T-helper 2 cell treated with Interferon-gamma antibody and Interleukin-4, amounts not matched to agents 5 μg/mL and 100 μg/mL, for 36 hours (primary cell): ENCODE measurements around the gene EPB41L4A.
"Not testable (repeated sequence)": the region's sequence is repeated elsewhere in the genome, so short reads cannot be mapped to it uniquely, and the experiment has no call there.

Experiments
- DNase-seq: peaks from one replicate; pipeline ENCODE4 v3.0.0; 2021; ENCODE audit warnings: low spot score
- H3K27ac Mint-ChIP-seq: one replicate; pipeline ENCODE4 v1.8.0; 2021; ENCODE audit warnings: mild to moderate bottlenecking, mixed read lengths
- H3K27me3 Mint-ChIP-seq: one replicate; pipeline ENCODE4 v1.8.0; 2021; ENCODE audit warnings: low read depth, mixed read lengths
- H3K36me3 Mint-ChIP-seq: one replicate; pipeline ENCODE4 v1.8.0; 2021; ENCODE audit warnings: low read depth, mixed read lengths
- H3K4me1 Mint-ChIP-seq: one replicate; pipeline ENCODE4 v1.8.0; 2021; ENCODE audit warnings: low read depth, mixed read lengths
- H3K4me3 Mint-ChIP-seq: one replicate; pipeline ENCODE4 v1.8.0; 2022; ENCODE audit warnings: mild to moderate bottlenecking, moderate library complexity, mixed read lengths
- H3K9me3 Mint-ChIP-seq: one replicate; pipeline ENCODE4 v1.8.0; 2021; ENCODE audit warnings: mixed read lengths

EPB41L4A gene

GRCh38 chr5:112227911-112228631, 191.0 kb downstream of the EPB41L4A start:
- DNase-seq, result no peak

GRCh38 chr5:112226215-112226614, 192.9 kb downstream of the EPB41L4A start:
- H3K27ac Mint-ChIP-seq, result no peak overlapping the region
- no peaks in the 10 kb centered on the region for H3K4me1 Mint-ChIP-seq
- no peaks in the 10 kb centered on the region for H3K36me3 Mint-ChIP-seq
- H3K4me3 Mint-ChIP-seq, result no peak overlapping the region
- H3K9me3 Mint-ChIP-seq, result no peaks in the 10 kb centered on the region
- DNase-seq, result no peak
- H3K27me3 Mint-ChIP-seq, result no peaks in the 10 kb centered on the region

More at GRCh38 chr5:112227911-112228631, 191.0 kb downstream of the EPB41L4A start:
- no peaks in the 10 kb centered on the region for H3K9me3 Mint-ChIP-seq
- H3K27me3 Mint-ChIP-seq, result no peaks in the 10 kb centered on the region
- H3K4me3 Mint-ChIP-seq, result no peak overlapping the region
- no peaks in the 10 kb centered on the region for H3K36me3 Mint-ChIP-seq
- H3K4me1 Mint-ChIP-seq, result no peaks in the 10 kb centered on the region
- no peak overlapping the region for H3K27ac Mint-ChIP-seq

DNA sequence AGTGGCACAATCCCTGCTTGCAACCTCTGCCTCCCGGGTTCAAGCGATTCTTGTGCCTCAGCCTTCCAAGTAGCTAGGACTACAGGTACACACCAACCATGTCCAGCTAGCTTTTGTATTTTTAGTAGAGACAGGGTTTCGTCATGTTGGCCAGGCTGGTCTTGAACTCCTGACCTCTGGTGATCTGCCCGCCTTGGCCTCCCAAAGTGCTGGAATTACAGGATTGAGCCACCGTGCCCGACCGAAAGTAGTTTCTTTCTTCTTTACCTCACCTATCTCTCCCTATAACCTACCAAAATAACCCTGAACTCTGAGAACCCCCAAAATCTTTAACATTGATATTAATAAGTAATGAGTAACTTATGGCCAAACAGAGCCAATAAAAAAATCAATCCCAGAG, 196.1 kb downstream of the EPB41L4A start:
- not testable (repeated sequence) for H3K27ac Mint-ChIP-seq, H3K9me3 Mint-ChIP-seq, H3K4me1 Mint-ChIP-seq, H3K4me3 Mint-ChIP-seq, H3K36me3 Mint-ChIP-seq, H3K27me3 Mint-ChIP-seq, DNase-seq

GRCh38 chr5:112221128-112221527, 197.9 kb downstream of the EPB41L4A start:
- Mint-ChIP-seq H3K4me1 (no peaks in the 10 kb centered on the region), H3K36me3 (no peaks in the 10 kb centered on the region), H3K9me3 (no peaks in the 10 kb centered on the region), H3K27ac (no peak overlapping the region), H3K27me3 (peaks cover 3% of the 10 kb centered on the region), H3K4me3 (no peak overlapping the region)
- no peak for DNase-seq

DNA sequence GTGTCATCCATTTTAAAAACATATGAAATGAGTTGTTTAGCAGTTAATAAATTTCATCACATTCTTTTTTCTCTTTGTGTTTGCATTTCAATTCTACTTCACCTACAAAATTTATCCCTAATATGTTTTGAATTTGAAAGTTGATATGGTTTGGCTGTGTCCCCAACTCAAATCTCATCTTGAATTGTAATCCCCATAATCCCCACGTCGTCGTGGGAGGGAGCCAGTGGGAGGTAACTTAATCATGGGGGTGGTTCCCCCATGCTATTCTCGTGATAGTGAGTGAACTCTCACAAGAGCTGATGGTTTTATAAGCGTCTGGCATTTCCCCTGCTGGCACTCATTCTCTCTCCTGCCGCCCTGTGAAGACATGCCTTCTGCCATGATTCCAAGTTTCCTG, 200.1 kb downstream of the EPB41L4A start:
- no peak overlapping the region for H3K4me3 Mint-ChIP-seq
- H3K36me3 Mint-ChIP-seq, result no peaks in the 10 kb centered on the region

GRCh38 chr5:112217843-112218579, 201.1 kb downstream of the EPB41L4A start:
- no peaks in the 10 kb centered on the region for H3K9me3 Mint-ChIP-seq

More for the DNA sequence above, 200.1 kb downstream of the EPB41L4A start:
- no peak for DNase-seq
- H3K27ac Mint-ChIP-seq, result no peak overlapping the region
- H3K4me1 Mint-ChIP-seq, result no peaks in the 10 kb centered on the region
- H3K9me3 Mint-ChIP-seq, result no peaks in the 10 kb centered on the region
- peaks cover 3% of the 10 kb centered on the region for H3K27me3 Mint-ChIP-seq

GRCh38 chr5:112216140-112216539, 202.9 kb downstream of the EPB41L4A start:
- Mint-ChIP-seq H3K36me3 (no peaks in the 10 kb centered on the region), H3K9me3 (no peaks in the 10 kb centered on the region), H3K27me3 (peaks cover 3% of the 10 kb centered on the region), H3K27ac (no peak overlapping the region), H3K4me3 (no peak overlapping the region), H3K4me1 (no peaks in the 10 kb centered on the region)
- no peak for DNase-seq

More at GRCh38 chr5:112217843-112218579, 201.1 kb downstream of the EPB41L4A start:
- no peaks in the 10 kb centered on the region for H3K4me1 Mint-ChIP-seq
- no peaks in the 10 kb centered on the region for H3K36me3 Mint-ChIP-seq
- DNase-seq, result no peak
- no peak overlapping the region for H3K4me3 Mint-ChIP-seq
- H3K27ac Mint-ChIP-seq, result no peak overlapping the region
- peaks cover 3% of the 10 kb centered on the region for H3K27me3 Mint-ChIP-seq

DNA sequence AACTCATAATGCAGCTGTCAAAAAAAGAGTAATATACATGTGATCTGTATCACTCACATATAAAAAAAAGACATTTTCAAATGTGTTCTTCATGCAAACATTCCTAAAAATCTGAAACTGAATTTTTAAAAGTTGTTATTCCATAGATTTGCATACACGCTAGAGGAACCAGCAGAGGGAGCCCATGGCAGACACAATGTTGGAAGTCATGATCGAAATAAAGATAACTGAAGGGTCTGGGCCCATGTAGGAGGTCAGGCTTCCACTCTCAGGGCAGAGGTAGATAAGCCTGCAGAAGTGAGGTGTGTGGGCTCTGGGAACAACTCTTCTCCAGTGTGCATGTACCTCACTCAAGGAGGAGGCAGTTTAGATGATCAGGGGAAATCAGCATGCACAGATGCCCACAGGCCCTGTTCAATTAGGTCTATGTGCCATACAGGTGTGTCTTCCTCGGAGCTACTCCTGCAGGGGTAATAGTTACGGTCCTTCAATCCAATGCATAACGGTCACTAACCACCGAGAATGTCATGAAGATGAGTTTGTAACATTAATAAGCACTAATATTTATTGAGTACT, 208.6 kb downstream of the EPB41L4A start:
- no peaks in the 10 kb centered on the region for H3K4me1 Mint-ChIP-seq
- no peak for DNase-seq
- no peaks in the 10 kb centered on the region for H3K9me3 Mint-ChIP-seq
- no peak overlapping the region for H3K27ac Mint-ChIP-seq
- no peak overlapping the region for H3K4me3 Mint-ChIP-seq
- H3K36me3 Mint-ChIP-seq, result no peaks in the 10 kb centered on the region
- peaks cover 12% of the 10 kb centered on the region for H3K27me3 Mint-ChIP-seq

DNA sequence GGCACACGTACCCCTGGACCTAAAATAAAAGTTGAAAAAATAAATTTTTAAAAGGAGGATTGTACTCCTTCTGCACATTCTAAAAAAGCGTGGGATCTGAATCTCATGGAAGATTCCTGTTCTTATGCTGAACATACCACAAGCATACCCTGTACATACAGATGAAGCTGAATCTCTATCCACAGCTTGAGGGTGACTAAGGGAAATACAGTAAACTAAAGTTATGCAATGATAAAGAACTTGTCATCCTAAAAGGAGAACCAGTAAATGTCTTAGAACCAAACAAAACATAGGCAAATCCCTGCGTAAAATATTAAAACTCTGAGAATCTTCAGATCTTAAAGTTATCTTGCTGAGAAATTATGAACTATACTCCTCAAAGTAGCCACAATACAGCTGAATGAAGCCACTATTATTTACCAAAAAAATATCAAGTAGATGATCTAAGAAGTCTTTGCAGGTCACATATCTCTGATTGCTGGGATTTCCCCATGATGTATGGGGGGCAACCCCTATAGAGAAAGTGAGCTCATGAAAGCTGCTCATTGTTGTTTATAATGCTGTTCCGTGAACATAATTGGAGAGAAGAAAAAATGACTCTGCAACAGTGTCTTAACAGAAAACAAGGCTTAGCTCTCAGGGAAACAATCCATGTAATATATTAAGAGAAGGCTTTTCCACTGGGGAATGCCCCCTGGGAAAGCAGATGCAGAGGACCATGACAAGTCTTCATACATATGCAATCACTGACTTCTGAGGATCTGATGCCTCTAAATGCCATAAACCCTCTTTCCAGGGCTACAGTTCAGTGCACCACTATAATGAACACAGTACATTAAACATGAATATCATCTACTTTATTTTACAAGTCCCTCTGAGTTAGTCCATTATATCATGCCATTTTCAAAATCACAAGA, 210.1 kb downstream of the EPB41L4A start:
- Mint-ChIP-seq H3K4me1 (no peaks in the 10 kb centered on the region), H3K27ac (no peak overlapping the region), H3K9me3 (no peaks in the 10 kb centered on the region), H3K36me3 (no peaks in the 10 kb centered on the region), H3K27me3 (peaks cover 17% of the 10 kb centered on the region), H3K4me3 (no peak overlapping the region)
- no peak for DNase-seq

DNA sequence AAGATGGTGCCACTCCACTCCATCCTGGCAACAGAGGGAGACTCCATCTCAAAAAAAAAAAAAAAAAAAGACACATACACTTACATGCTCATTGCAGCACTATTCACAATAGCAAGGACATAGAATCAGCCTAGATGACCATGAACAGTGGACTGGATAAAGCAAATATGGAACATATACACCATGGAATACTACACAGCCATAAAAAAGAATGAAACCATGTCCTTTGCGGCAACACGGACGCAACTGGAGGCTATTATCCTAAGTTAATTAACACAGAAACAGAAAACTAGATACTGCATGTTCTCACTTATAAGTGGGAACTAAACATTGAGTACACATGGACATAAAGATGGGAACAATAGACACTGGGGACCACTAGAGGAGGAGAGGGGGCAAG, 210.9 kb downstream of the EPB41L4A start:
- H3K4me1 Mint-ChIP-seq, H3K36me3 Mint-ChIP-seq, H3K9me3 Mint-ChIP-seq, DNase-seq, H3K4me3 Mint-ChIP-seq, H3K27ac Mint-ChIP-seq: not testable (repeated sequence)
- peaks cover 17% of the 10 kb centered on the region for H3K27me3 Mint-ChIP-seq

DNA sequence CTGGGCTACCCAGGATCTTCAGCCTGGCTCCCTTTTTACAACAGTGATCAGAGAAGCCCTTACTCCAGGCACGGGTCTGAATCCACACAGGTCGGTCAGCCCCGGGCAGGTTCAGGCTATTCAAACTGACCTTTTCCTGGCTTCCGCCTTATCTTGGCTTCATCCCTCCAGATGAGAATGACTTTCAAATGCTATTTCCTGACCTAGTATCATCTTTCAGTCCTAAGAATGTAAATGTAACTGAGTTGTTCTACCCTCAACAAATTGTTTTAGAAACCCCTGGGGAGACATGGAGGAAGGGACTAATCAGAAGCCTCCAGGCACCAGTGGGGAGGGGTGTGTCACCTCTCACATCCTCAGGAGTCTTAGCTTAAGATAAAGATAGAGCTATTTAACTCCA, 213.2 kb downstream of the EPB41L4A start:
- Mint-ChIP-seq H3K9me3 (no peaks in the 10 kb centered on the region), H3K4me3 (no peak overlapping the region), H3K4me1 (no peaks in the 10 kb centered on the region), H3K36me3 (no peaks in the 10 kb centered on the region), H3K27ac (no peak overlapping the region), H3K27me3 (peaks cover 17% of the 10 kb centered on the region)
- DNase-seq, result no peak

DNA sequence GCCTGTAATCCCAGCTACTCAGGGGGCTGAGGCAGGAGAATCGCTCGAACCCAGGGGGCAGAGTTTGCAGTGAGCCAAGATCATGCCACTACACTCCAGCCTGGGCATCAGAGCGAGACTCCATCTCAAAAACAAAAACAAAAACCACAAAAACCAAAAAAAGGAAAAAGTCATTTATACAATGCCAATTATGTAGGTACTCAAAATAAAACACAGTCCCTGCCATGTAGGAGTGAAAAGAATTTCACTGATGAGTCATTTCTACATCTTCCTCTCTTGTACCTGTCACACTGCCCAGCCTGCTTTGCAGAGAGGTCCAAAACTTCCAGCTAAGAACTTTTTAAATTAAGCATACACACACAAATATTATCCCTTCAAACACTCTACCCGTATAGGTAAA, 215.8 kb downstream of the EPB41L4A start:
- peaks cover 15% of the 10 kb centered on the region for H3K27me3 Mint-ChIP-seq
- no peaks in the 10 kb centered on the region for H3K9me3 Mint-ChIP-seq
- no peaks in the 10 kb centered on the region for H3K36me3 Mint-ChIP-seq
- no peak for DNase-seq
- H3K27ac Mint-ChIP-seq, result no peak overlapping the region
- H3K4me1 Mint-ChIP-seq, result no peaks in the 10 kb centered on the region
- no peak overlapping the region for H3K4me3 Mint-ChIP-seq

DNA sequence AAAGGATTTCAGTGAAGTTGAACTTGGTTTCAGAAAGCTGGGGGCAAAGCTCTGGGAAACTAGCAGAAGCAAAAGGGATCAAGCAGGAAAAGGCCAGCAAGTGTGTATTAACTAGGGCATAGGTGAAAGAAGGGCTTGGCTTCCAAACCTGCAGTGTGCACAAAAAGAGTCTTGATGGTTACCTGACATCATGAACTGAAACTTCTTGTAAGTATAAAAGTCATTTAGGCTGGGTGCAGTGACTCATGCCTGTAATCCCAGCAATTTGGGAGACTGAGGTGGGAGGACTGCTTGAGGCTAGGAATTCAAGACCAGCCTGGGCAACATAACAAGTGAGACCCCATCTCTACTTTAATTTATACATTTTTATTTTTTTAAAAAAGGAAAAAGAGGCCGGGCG, 216.4 kb downstream of the EPB41L4A start:
- H3K9me3 Mint-ChIP-seq, result no peaks in the 10 kb centered on the region
- peaks cover 14% of the 10 kb centered on the region for H3K27me3 Mint-ChIP-seq
- no peaks in the 10 kb centered on the region for H3K36me3 Mint-ChIP-seq
- DNase-seq, result no peak
- no peak overlapping the region for H3K4me3 Mint-ChIP-seq
- no peaks in the 10 kb centered on the region for H3K4me1 Mint-ChIP-seq
- H3K27ac Mint-ChIP-seq, result no peak overlapping the region
